A673 (cell line): ENCODE measurements around the gene NDUFAF3. TPM values are rescaled to one million over a fixed set of nuclear protein-coding genes. Genes with fewer than 3 reads are reported as not detected.

Experiments
- BruUV-seq: library from RNA; stranded (reverse); fragments of 400-500 nt; replicated peaks from 2 replicates; lab custom pipeline; 2021; lab: Mats Ljungman, UMichigan
- CTCF ChIA-PET: fragments of 300-600 bp; sonication (Branson Sonifier 250); formaldehyde crosslinking; loops from one replicate; lab custom pipeline; 2022; ENCODE audit warnings: antibody characterized with exemption; lab: Charles Lee
- POLR2A ChIA-PET: fragments of 300-600 bp; sonication (Branson Sonifier 250); formaldehyde crosslinking; loops from one replicate; lab custom pipeline; 2022; ENCODE audit warnings: antibody characterized with exemption; ENCODE audit not compliant: low non-redundant PET; lab: Charles Lee
- DNase-seq: peaks from one replicate; pipeline ENCODE4 v3.0.0-alpha.2; 2015; ENCODE audit warnings: low spot score
- H3K27ac ChIP-seq: fragments of 200-600 bp; sonication (generic); 2 replicates; pipeline ENCODE4 v1.5.1; 2016; ENCODE audit warnings: mixed run types, low read depth, mild to moderate bottlenecking, mixed read lengths, antibody characterized with exemption, low read length; ENCODE audit not compliant: poor library complexity, severe bottlenecking
- H3K27me3 ChIP-seq: fragments of 200-600 bp; sonication (generic); replicated peaks from 2 replicates; pipeline ENCODE4 v1.6.1; 2017; ENCODE audit warnings: mixed run types, low read depth, mild to moderate bottlenecking, mixed read lengths, antibody characterized with exemption, low read length; ENCODE audit not compliant: insufficient read depth, poor library complexity
- H3K36me3 ChIP-seq: fragments of 200-600 bp; sonication (generic); 2 replicates; pipeline ENCODE4 v1.6.1; 2016; ENCODE audit warnings: mixed run types, mild to moderate bottlenecking, mixed read lengths, antibody characterized with exemption, low read length; ENCODE audit not compliant: insufficient read depth, poor library complexity, severe bottlenecking
- H3K4me1 ChIP-seq: fragments of 200-600 bp; sonication (generic); 2 replicates; pipeline ENCODE4 v1.6.1; 2017; ENCODE audit warnings: mixed run types, mild to moderate bottlenecking, mixed read lengths, antibody characterized with exemption, low read length; ENCODE audit not compliant: insufficient read depth, poor library complexity, severe bottlenecking
- H3K4me3 ChIP-seq: fragments of 200-600 bp; sonication (generic); 2 replicates; pipeline ENCODE4 v1.5.1; 2016; ENCODE audit warnings: low read depth, mixed run types, mild to moderate bottlenecking, mixed read lengths, low read length; ENCODE audit not compliant: poor library complexity, severe bottlenecking
- H3K9me3 ChIP-seq: fragments of 200-600 bp; sonication (generic); 2 replicates; pipeline ENCODE4 v1.6.1; 2016; ENCODE audit warnings: mixed run types, low read depth, mild to moderate bottlenecking, mixed read lengths, antibody characterized with exemption, low read length; ENCODE audit not compliant: poor library complexity, severe bottlenecking
- EZH2 ChIP-seq: fragments of 200-600 bp; sonication (generic); IDR thresholded peaks from 2 replicates; pipeline ENCODE4 v1.6.1; 2017; ENCODE audit warnings: borderline replicate concordance, low read depth, mild to moderate bottlenecking, mixed read lengths, antibody characterized with exemption, low read length; ENCODE audit not compliant: poor library complexity, severe bottlenecking
- intact Hi-C: fragments of 100-400 bp; cut with micrococcal nuclease; formaldehyde crosslinking; loops from one replicate; pipeline ENCODE4 v1.10.0; 2022; ENCODE audit not compliant: unreplicated experiment
- total RNA-seq: library from RNA; stranded (reverse); gene quantifications from 2 replicates; pipeline ENCODE4 v1.2.3, GENCODE V29; 2021
- TF ChIP-seq, protein P1 (sequence below): fragments of 300-800, 200-600 bp; sonication (generic); conservative IDR thresholded peaks from 2 replicates; pipeline ENCODE4 v1.5.1; 2017; ENCODE audit warnings: low read depth, mild to moderate bottlenecking, antibody characterized with exemption, low read length, moderate library complexity, mixed read lengths

Gene NDUFAF3
- total RNA-seq, 1 experiment from 2014 or later = 36.6 TPM

DNA sequence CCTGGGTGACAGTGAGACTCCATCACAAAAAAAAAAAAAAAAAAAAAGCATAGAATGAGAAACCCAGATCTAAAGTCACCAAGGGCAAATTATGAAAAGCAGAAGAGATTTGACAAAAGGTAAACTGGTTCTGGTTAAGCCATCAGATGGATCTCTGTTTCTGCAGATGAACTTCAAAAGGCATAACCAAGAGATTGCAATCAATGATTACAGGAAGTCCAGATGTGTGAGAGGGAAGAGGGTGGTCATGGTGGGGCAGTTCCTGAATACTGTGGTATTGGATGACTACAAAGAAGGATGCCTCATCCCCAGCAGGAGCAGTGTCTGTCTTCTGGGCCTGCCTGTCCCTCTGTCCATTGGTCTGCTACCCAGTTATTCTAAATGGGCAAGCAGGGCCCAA, 28.1 kb upstream of the NDUFAF3 start:
- Histone ChIP-seq H3K9me3 (no peaks in the 10 kb centered on the region), H3K27me3 (no peaks in the 10 kb centered on the region), H3K27ac (no peak overlapping the region), H3K4me3 (no peak overlapping the region), H3K4me1 (peaks cover 3% of the 10 kb centered on the region), H3K36me3 (no peaks in the 10 kb centered on the region)
- intact Hi-C loops = no loop called here
- DNase-seq = no peak
- CTCF ChIA-PET = no interaction called here
- TF ChIP-seq EZH2 = no peak
- TF ChIP-seq, protein P1, sequence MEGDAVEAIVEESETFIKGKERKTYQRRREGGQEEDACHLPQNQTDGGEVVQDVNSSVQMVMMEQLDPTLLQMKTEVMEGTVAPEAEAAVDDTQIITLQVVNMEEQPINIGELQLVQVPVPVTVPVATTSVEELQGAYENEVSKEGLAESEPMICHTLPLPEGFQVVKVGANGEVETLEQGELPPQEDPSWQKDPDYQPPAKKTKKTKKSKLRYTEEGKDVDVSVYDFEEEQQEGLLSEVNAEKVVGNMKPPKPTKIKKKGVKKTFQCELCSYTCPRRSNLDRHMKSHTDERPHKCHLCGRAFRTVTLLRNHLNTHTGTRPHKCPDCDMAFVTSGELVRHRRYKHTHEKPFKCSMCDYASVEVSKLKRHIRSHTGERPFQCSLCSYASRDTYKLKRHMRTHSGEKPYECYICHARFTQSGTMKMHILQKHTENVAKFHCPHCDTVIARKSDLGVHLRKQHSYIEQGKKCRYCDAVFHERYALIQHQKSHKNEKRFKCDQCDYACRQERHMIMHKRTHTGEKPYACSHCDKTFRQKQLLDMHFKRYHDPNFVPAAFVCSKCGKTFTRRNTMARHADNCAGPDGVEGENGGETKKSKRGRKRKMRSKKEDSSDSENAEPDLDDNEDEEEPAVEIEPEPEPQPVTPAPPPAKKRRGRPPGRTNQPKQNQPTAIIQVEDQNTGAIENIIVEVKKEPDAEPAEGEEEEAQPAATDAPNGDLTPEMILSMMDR = no peak
- no TSS peak for BruUV-seq
- POLR2A ChIA-PET = no interaction called here

DNA sequence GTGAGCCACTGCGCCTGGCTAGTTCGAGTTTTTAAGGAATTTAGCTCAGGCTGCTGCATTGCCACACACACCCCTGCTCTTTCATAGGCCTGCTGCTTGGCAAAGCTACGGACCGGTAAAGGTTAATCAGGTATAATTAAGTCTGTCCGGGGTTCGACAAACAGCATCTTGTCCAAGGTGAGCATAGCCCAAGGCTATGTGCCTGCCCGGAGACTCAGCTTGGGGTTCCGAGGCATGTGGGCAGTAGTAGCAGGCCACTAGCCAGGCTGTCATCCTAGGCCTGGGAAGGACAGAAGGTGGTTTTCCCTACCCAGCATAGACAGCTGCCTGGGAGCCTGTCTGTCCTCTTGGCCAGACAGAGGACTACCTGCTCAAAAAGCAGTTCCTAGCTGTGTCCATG, 25.3 kb upstream of the NDUFAF3 start:
- TF ChIP-seq, protein P1 = no peak
- TF ChIP-seq EZH2 = no peak
- no peaks in the 10 kb centered on the region for H3K4me1 ChIP-seq
- CTCF ChIA-PET = no interaction called here
- H3K27ac ChIP-seq = no peak overlapping the region
- BruUV-seq = no TSS peak
- H3K4me3 ChIP-seq = no peak overlapping the region
- intact Hi-C loops = no loop called here
- H3K27me3 ChIP-seq = no peaks in the 10 kb centered on the region
- POLR2A ChIA-PET = no interaction called here
- H3K9me3 ChIP-seq = no peaks in the 10 kb centered on the region
- no peaks in the 10 kb centered on the region for H3K36me3 ChIP-seq
- no peak for DNase-seq

DNA sequence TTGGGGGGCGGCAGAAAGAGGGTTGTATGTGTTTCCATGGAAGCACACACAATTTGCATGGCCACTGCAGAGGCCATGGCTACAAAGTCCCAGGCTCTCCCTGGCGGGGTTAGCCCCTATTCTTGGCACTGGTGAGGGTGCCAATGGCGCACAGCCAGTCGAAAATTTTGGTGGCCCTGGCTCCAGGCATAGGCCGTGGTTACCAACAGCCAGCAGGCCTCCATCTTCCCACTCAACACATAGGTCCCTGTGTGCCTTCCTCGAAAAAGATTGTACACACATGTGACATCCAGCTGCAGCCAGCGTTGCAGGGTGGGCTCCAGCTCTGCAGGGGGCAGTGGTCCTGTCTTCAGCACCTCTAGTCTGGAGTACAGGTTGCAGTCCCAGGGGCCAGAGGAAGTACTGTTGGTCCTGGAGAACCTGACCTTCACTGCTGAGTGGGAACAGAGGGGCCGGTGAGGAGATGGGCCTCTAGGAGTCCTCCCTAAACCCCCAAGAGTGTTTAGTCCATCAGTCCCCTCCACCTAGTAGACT, 24.8 kb upstream of the NDUFAF3 start:
- H3K4me1 ChIP-seq = no peaks in the 10 kb centered on the region
- no peak for DNase-seq
- no peak overlapping the region for H3K4me3 ChIP-seq
- intact Hi-C loops = no loop called here
- POLR2A ChIA-PET = no interaction called here
- CTCF ChIA-PET = no interaction called here
- BruUV-seq = no TSS peak
- no peaks in the 10 kb centered on the region for H3K9me3 ChIP-seq
- H3K36me3 ChIP-seq = no peaks in the 10 kb centered on the region
- no peak overlapping the region for H3K27ac ChIP-seq
- no peaks in the 10 kb centered on the region for H3K27me3 ChIP-seq
- TF ChIP-seq, protein P1 = no peak
- TF ChIP-seq EZH2 = no peak
